DMS 273 treated with DMSO at 0.1 percent for 48 hours (cell line): ENCODE measurements around the gene ARHGEF6.
"Not testable (repeated sequence)": the region's sequence is repeated elsewhere in the genome, so short reads cannot be mapped to it uniquely, and the experiment has no call there.

Source experiments
- DNase-seq: peaks from one replicate; lab custom pipeline; 2025; lab: John Stamatoyannopoulos, UW

The ARHGEF6 gene

DNA sequence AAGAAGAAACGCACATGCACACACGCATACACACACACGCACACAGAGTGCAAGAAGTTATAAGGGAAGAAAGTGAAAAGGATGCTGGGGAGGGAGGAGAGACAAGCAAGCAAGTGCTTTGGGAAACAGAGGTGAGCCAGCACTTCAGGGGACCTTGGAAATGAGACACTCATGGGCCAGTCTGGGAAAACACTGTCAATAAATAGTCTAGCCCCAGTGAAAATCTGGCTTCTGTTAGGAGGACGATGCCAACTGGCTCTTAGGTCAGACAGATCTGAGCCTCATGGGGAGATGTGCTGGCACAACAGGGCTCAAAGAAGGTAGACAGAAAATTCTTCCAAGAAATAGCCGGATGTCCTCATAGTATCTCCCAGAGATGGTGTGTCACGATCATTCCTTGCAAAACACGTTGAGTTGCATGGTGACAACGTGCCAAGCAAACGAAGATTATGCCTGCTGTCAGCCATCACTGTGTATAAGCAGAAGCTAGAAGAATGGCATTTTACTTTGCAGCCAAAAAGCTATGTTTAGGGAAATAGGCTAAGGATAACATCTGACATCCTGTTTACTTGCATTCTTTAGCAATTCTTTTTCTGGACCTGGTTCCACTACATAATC lies 557 bp upstream of the ARHGEF6 start:
- peak; percentile 23 for DNase-seq

DNA sequence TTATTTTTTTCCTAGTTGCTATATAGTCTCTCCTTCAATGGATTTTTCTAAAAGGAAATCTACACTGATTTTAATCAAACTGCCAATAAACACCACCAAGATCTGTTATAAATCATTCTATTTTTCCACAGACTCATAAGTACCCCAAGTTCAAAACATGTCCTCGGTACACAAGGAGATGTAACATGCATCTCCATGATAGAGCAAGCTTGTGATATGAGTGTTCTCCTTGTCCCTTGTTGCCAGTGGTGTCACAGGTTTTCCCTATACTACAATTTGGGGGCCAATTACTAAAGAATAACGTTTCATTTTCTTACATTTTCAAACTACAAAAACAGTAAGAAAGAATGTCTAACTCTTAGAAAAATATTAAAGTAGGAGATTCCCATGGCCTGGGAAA lies 491 bp downstream of the ARHGEF6 start:
- DNase-seq = no peak

DNA sequence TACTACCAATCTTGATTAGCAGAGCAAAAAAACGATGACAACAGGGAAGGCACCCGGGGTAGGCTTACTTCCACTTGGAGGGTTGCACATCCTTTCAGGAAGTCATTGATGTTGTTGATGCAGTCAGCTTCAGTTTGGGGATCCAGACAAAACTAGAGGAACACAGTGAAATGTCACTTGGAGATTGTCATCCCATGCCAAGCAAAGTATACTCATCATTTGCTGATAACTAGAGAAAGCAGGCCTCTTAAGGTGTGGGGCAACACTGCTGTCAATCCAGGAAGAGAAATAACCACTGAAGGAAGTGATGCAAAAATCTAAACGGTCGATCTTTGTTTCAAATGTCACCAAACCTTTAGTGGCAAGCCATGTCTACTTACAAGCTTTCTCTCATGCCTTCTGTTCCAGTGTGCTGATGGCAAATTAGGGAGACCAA lies 1.4 kb downstream of the ARHGEF6 start:
- no peak for DNase-seq

DNA sequence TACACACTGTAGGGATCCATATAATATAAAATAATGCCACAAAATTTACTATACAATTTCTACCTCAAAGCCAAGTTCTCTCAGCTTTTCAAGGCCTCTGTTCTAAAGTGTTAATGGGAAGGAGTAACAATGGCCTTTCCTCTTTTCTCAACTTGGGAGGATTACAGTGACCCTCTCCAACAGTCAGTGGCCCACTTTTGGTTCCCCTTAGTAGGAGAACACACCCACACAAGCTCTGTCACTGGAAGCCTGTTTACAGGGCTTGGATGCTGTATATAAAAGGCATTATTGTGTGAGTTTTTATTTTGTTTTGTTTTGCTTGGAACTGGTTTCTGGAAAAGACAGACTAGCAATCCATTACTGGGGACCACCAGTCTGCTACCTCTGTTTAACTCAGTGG lies 1.8 kb downstream of the ARHGEF6 start:
- DNase-seq = no peak

DNA sequence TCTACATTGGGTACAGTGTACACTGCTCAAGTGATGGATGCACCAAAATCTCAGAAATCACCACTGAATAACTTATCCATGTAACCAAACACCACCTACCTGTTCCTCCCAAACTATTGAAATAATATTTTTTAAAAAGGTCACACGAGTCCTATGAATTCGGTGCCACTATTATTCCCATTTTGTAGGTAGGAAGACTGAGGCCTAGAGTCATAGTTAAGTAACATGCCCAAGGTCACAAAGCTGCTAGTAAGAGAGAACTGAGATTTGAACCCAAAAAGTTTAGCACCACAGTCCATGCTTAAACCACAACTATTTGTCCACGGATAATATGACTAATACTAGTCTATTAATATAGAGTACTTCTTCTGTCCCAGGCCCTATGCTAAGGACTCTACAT lies 2.7 kb downstream of the ARHGEF6 start:
- no peak for DNase-seq

DNA sequence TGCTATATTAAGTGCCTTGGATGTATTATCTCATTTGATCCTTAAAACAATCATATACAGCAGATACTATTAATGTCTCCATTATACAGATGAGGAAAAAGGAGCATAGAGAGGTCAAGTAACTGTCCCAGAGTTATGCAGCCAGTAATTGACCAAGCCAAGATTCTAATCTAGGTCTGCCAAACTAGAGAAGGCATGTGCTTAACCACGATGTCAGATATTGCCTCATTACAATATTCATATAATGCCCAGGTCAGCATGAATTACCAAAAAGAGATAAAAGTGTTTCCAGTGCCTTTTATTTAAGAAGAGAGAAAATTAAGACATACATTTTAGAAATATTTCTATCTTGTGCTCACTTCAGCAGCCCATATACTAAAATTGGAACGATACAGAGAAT lies 7.1 kb downstream of the ARHGEF6 start:
- DNase-seq = no peak

DNA sequence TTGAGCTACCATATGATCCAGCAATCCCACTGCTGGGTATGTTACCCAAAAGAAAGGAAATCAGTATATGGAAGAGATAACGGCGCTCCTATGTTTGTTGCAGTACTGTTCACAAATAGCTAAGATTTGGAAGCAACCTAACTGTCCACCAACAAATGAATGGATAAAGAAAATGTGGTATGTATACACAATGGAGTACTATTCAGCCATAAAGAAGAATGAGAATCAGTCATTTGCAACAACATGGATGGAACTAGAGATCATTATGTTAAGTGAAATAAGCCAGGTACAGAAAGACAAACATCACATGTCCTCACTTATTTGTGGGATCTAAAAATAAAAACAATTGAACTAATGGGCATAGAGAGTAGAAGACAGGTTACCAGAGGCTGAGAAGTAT lies 8.9 kb downstream of the ARHGEF6 start:
- DNase-seq = not testable (repeated sequence)

DNA sequence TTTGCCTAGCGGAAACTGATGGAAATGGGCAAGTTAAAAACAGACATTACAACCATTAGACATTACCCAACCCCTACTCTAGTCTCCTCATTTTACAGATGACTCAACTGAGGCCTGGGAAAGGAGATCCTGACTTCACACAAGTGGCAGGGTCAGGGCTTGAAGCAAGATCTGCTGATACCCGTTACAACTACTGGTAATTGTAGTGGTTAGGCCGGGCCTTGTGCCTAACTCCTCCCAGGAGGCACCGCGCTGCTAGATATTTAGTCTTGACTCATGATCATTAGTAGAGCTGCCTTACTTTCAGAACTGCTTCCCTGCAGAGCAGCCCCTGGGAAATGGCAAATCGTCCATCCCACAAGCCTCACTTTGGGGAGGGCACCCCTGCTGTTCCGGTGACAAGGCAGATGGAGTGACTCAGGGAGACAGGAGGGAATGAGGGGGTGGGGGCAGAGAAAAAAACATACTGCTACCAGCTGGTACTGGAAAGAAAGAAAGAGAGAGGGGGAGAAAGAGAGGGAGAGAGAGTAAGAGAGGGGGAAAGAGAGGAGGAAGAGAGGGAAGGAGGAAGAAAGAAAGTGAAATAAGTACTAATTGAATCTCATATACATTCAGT lies 12.2 kb downstream of the ARHGEF6 start:
- peak; percentile 82 for DNase-seq

DNA sequence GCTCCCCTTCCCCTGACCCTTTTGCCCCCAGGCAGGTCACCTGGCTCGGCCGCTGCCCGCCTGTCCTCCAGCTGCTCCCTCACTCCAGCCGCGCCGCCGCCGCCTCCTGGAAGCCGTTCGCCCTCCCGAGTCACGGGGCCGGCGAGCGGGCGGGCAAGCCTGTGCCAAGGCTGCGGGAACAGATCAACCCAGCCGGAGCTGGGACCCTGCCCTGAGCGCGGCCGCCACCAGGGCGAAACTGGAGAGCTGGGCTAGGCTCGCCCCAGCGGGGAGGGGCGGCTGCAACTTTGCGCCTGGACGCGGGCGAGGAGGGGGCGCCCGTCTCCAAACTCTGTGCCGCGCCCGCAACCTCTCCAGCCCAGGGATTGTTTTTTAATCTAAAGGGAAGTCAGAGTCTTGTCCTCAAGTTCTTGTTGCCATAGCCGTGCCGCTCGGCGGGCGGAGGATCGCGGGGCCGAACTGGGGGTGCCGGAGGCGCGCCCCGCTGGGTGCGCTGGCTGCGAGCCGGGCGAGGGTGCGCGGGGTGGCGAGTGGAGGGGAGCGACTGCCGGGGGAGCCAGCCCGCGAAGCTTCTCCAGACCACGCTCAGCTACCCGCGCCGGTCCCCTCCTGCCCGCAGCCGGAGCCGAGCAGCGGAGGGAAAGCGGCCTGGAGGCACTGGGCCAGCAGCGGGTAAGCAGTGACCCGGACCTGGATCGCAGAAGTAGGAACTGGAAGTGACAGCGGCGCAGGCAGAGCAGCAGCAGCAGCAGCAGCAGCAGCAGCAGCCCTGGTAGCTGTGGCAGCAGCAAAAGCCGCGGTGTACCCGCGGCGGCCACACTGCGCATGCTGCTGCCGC lies 13.4 kb downstream of the ARHGEF6 start:
- peak; percentile 31 for DNase-seq

DNA sequence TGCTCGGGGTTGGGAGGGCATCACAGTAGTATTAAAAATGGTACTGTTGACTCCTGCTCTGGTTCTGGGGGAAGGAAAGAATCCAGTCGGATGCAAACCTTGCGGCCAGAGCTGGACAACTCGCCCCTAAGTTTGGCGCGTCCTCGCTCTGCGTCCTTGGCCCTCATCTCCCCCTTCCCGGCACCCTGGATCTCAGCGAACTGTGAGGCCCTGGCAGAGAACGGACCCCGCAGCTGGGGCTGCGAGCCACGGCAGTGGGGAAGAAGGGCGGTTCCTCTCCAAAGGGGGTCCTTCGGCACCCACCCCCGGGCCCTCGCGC lies 14.0 kb downstream of the ARHGEF6 start:
- DNase-seq = no peak

DNA sequence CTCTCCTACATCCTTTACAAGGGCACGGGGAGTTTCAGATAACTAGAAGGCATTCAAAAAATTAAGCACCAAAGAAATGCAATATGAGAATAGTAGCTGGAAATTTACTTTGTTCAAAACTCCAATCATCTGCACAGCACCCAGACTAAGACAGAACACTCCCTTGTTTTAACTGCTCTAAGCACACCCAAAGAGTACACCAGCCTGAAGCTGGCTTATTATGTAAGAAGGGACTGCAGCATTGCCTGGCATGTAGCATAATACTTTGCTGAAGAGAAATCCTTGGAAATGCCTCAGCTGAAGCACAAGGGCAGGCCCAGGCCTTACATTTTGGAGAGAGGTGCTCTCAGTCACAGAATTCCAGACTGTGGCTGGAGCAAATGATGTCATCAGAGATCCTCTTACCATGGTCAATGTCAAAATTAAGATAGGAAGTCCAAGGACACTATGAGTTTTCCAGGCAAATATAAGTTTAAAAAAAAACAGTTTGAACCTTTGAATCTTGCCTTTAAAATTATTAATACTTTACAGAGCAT lies 14.8 kb downstream of the ARHGEF6 start:
- no peak for DNase-seq

DNA sequence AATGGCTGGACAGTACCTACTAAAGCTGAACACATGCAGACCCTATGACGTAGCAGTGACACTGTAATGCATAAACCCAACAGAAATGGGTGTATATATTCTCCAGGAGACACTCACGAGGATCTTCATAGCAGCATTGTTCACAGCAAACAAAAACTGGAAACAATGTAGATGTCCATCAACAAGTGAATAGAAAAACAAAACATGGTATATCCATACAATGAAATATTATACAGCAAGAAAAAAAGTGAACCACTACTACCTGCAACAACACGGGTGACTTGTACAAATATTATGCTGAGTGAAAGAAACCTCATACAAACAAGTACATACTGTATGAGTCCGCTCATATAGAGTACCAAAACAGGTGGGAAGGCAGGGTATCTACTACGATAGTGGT lies 16.5 kb downstream of the ARHGEF6 start:
- no peak for DNase-seq

DNA sequence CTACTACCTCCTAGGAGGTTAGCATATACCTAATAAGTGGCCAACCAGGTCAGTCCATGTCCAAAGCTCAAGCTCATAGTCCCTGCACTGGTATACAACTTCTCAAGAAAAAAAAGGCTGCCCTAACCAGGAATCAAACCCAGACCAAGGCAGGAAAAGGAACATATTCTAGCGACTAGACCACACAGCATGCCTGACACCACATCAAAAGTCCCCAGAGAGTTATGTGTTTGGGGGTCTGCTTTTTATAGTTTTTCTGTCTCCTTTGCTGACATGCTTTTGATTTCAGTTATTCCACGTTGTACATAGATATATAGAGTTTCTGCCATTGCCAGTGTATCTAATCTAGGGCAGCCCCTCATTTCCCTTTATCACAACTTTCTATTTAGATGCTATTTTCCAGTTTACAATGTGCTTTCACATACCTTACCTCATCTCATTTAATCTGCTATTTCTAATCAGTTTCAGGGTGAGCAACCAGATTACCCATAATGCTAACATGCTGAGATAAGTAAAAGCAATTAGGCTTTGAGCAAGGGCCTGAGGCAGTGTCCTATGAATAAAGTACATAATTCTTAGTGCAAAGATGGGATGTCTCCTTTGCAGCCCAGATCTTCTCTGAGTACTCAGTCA lies 17.8 kb downstream of the ARHGEF6 start:
- DNase-seq = no peak

DNA sequence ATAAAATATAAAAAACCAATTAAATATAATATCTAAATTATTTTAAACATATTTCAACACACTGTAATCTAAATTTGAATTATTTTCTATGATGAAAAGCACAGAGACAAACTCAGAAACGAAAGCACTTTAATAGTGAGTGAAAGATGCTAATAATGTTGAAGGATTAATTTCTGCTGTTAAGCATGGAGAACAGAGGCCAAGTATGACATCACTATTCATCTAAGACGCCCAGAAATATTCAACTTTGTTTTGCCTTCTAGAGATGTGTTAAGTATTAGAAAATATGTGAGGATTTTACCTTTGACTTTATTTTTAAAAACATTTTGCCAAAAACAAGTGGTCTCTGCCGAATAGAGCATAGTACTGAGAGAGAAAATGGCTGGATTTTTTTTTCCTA lies 19.3 kb downstream of the ARHGEF6 start:
- DNase-seq = no peak

DNA sequence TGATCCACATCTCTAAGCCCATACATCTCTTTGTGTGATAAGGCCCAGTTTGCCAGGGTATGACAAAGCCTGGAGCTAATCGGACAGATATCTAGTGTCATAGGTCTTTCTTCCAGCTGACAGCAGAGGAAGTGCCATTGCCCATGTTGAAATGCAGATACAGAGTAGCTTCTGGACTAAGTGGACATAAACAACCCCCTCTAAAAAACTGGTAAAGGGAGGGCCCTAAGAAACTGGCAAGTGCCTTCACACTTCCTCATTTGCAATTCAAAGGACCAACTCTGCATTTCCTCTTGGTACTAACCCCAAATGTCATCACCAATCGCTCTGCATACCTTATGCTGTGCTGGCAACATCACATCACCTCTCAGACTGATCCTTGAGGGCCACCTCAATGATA lies 20.8 kb downstream of the ARHGEF6 start:
- no peak for DNase-seq

DNA sequence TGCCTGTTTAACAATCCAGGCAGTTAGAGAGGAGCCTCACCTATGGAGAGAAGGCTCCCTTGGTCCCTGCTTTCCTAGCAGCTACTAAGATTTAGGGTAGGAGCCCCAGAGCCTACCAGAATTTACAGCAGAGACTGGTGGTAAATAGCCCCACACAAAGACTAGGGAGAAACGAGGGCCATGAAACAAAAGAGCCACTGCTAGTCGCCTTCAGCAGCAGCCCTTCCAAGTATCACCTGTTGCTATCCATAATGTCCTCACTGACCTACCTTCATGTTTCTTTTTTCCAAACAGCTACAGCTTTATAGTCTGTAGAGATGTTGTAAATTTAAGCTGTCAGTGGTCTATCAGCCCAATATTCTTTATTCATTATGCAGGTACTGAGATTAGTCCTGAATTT lies 25.3 kb downstream of the ARHGEF6 start:
- no peak for DNase-seq

DNA sequence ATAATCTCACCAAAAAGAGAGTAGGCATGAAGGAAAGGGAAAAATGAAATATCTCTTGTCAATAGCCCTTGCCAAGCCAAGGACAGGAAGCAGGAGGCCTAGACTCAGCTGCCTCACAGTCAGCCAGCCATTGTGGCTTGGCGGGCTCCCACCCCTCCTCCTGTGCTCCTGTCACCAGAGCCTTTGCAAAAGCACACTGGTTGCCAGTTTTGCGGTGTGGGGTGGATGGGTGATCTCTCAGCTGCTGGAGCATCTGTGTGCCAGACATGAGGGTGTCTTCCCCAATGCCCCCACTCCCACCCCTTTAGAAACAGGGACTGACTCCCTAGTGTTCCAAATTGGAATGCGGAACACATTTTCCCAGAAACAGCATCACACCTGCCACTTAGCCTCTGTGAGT lies 26.1 kb downstream of the ARHGEF6 start:
- DNase-seq = no peak

DNA sequence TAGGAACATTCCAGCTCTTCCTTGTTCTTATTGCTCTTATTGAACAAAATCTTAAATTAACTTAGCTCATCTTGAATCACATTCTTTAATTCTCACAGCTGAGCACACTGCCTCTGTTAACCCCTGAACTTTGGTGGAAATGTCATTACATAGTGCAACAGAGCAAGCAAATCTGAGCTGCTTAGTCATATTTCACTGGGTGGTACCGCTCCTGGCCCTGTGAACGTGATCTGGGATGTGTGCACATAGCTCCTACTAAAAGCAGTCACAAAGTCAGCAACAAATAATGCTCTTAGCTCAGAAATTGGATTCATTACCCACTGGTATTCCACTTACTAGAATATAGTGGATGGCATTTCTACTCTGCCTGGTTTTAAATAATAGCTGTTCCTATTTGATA lies 27.9 kb downstream of the ARHGEF6 start:
- DNase-seq = no peak

DNA sequence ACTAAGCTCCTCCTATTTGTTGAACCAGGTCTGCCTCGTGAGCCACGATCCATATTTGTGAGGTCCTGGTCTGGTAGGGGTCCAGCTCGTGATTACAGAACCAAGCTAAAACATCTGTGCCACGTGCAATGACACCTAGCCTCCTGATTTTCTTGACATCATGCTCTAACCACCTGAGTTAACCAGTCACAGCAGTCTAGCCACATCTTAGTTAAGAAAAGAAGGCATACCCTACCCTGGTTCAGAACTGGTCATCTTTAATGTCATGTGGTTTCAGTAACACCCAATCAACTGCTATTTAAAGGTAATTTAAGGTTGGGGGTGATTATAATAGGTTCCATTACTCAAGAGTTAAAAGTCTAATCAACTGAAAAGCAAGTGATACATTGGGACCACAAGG lies 28.4 kb downstream of the ARHGEF6 start:
- DNase-seq = no peak

DNA sequence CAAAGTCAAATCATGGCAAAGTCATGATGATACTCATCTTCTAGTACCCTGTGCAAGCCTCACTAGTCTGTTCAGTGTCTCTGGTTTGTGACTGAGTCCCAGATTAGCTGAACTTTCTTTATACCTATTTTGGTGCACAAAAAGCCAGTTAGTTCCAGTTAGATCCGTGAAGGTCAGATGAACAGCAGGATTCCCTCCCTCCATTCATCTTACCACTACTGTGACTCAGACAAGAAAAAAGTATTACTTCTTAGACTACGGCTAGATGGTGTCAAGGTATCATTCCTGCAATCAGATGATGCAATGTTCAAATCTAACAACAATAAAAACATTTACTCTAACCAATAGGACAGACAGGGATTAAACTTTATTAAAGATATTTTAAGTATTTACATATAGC lies 30.4 kb downstream of the ARHGEF6 start:
- no peak for DNase-seq

DNA sequence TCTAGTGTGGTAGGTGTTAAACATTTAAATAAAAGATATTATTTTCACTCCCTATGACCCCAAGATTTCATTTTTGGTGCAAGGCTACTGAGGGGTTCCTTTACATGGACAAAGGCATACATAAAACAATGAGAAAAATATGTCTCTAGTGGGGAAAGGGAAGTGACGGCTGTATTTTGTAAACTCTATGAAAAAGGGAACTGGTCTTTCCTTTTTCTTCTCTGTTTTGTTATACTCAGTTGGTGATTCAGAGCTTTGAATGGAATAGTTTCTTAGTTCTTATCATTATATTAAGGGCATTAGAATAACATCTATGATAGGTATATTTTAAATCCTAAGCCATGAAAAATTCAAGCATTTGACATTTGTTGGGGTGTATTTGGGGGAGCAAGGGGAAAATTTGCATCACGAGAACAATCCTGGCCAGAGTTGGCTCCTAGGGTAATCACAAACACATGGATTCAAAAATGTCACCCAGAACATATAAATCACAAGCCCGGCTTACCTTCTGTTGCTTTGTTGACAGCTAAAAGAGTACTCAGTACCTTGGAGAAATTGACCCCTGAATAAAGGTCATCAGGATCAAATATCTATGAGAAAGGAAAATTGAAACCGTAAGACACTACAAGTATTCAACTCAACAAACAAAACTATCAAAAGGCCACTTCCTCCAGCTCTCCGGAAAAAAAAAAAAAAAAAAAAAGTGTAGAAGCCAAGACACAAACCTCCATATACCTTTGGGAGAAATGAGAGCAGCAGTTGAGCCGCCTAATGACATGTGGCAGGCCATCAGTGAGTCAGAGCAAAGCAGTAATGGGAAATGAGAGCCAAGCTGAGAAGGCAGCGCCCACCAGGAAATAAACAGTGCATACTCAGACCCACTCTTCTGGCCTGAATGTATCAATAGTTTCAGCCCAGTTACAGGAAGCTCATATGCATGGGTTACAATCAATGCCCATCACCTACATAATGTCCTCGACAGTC lies 33.4 kb downstream of the ARHGEF6 start:
- DNase-seq = no peak
